Measurements from ENCODE around the gene ARHGAP27.

The ARHGAP27 gene

GRCh38 chr17:45393411-45393810 is 39.3 kb downstream of the ARHGAP27 start:
- H3K4me1 ChIP-seq (ENCODE audit: control insufficient read depth, insufficient read depth, low read length), result no peaks in the 10 kb centered on the region
- no peaks in the 10 kb centered on the region for H3K27me3 ChIP-seq (ENCODE audit: control insufficient read depth, insufficient read depth, low read length)
- H3K27ac ChIP-seq (ENCODE audit: low read depth, low read length), result no peak overlapping the region
- no peak overlapping the region for H3K9ac ChIP-seq (ENCODE audit: low read length)
- peaks cover 6% of the 10 kb centered on the region for H3K36me3 ChIP-seq (ENCODE audit: control insufficient read depth, insufficient read depth, low read length)
- no peak overlapping the region for H3K4me3 ChIP-seq (ENCODE audit: low read length)

DNA sequence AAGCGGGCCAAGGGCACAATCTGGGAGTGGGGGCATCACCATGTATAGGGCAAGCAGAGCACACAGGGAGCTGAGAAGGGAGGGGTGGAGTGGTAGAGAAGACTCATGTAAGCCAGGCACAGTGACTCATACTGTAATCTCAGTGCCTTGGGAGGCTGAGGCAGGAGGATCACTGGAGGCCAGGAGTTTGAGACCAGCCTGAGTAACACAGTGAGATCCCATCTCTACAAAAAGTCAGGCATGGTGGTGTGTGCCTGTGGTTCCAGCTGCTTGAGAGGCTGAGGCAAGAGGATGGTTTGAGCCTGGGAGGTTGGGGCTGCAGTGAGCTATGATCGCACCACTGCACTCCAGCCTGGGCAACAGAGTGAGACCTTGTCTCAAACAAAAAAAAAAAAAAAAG is 40.8 kb downstream of the ARHGAP27 start:
- no peak overlapping the region for H3K27ac ChIP-seq (ENCODE audit: low read depth, low read length)
- H3K4me3 ChIP-seq (ENCODE audit: low read length), result no peak overlapping the region
- no peaks in the 10 kb centered on the region for H3K4me1 ChIP-seq (ENCODE audit: control insufficient read depth, insufficient read depth, low read length)
- H3K27me3 ChIP-seq (ENCODE audit: control insufficient read depth, insufficient read depth, low read length), result no peaks in the 10 kb centered on the region
- no peaks in the 10 kb centered on the region for H3K36me3 ChIP-seq (ENCODE audit: control insufficient read depth, insufficient read depth, low read length)
- no peak overlapping the region for H3K9ac ChIP-seq (ENCODE audit: low read length)

- Histone ChIP-seq H3K9ac (ENCODE audit: low read length) (no peak overlapping the region), H3K27me3 (ENCODE audit: control insufficient read depth, insufficient read depth, low read length) (no peaks in the 10 kb centered on the region), H3K4me3 (ENCODE audit: low read length) (no peak overlapping the region), H3K27ac (ENCODE audit: low read depth, low read length) (no peak overlapping the region), H3K36me3 (ENCODE audit: control insufficient read depth, insufficient read depth, low read length) (no peaks in the 10 kb centered on the region), H3K4me1 (ENCODE audit: control insufficient read depth, insufficient read depth, low read length) (no peaks in the 10 kb centered on the region)
Observed at GRCh38 chr17:45391291-45391690, 41.4 kb downstream of the ARHGAP27 start.

DNA sequence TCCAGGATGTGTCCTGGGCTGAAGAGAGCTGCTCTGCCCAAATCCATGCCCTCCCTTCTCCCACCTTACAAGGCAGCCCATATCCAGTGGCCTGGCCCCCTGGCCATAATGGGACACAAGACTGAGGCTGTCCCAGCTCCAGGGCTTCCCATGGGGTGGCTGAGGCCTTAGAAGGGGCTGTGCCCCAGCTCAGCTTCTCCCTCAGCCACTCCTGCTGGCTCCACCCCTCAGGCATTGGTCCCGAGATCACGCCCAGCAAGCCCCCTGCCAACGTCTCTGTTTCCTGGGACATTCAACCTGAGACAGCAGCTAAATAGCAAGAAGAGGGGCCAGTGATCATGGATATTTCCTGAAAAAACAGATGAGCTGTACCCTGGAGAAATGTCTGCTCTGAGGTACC is 43.3 kb downstream of the ARHGAP27 start:
- Histone ChIP-seq H3K9ac (ENCODE audit: low read length) (no peak overlapping the region), H3K4me1 (ENCODE audit: control insufficient read depth, insufficient read depth, low read length) (no peaks in the 10 kb centered on the region), H3K27ac (ENCODE audit: low read depth, low read length) (no peak overlapping the region), H3K4me3 (ENCODE audit: low read length) (no peak overlapping the region), H3K27me3 (ENCODE audit: control insufficient read depth, insufficient read depth, low read length) (no peaks in the 10 kb centered on the region), H3K36me3 (ENCODE audit: control insufficient read depth, insufficient read depth, low read length) (no peaks in the 10 kb centered on the region)

- H3K36me3 ChIP-seq (ENCODE audit: control insufficient read depth, insufficient read depth, low read length), result no peaks in the 10 kb centered on the region
- H3K4me3 ChIP-seq (ENCODE audit: low read length), result no peak overlapping the region
- H3K9ac ChIP-seq (ENCODE audit: low read length), result no peak overlapping the region
- H3K4me1 ChIP-seq (ENCODE audit: control insufficient read depth, insufficient read depth, low read length), result no peaks in the 10 kb centered on the region
- no peak overlapping the region for H3K27ac ChIP-seq (ENCODE audit: low read depth, low read length)
- H3K27me3 ChIP-seq (ENCODE audit: control insufficient read depth, insufficient read depth, low read length), result no peaks in the 10 kb centered on the region
Observed at GRCh38 chr17:45388604-45389325, 43.9 kb downstream of the ARHGAP27 start.

DNA sequence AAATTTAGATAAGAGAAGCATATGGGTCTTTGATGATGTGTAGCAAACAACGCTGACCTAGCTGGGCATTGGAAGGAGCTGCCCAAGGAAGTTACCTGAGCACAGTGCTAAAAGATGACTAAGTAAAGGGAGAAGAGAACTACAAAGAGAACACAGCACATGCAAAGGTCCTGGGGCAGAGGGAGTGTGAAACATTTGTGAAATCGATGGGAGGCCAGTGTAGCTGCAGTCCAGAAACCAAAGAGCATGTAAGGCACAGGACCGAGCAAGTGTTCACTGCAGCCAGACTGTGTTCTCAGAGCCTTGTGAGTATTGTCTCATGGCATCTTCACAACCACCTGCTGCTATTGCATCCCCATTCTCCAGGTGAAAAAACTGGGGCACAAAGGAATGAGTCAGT is 44.9 kb downstream of the ARHGAP27 start:
- H3K36me3 ChIP-seq (ENCODE audit: control insufficient read depth, insufficient read depth, low read length), result no peaks in the 10 kb centered on the region
- no peaks in the 10 kb centered on the region for H3K4me1 ChIP-seq (ENCODE audit: control insufficient read depth, insufficient read depth, low read length)
- no peak overlapping the region for H3K27ac ChIP-seq (ENCODE audit: low read depth, low read length)
- no peak overlapping the region for H3K4me3 ChIP-seq (ENCODE audit: low read length)
- H3K9ac ChIP-seq (ENCODE audit: low read length), result no peak overlapping the region
- H3K27me3 ChIP-seq (ENCODE audit: control insufficient read depth, insufficient read depth, low read length), result no peaks in the 10 kb centered on the region

- Histone ChIP-seq H3K4me3 (ENCODE audit: low read length) (no peak overlapping the region), H3K27ac (ENCODE audit: low read depth, low read length) (no peak overlapping the region), H3K4me1 (ENCODE audit: control insufficient read depth, insufficient read depth, low read length) (no peaks in the 10 kb centered on the region), H3K9ac (ENCODE audit: low read length) (no peak overlapping the region), H3K36me3 (ENCODE audit: control insufficient read depth, insufficient read depth, low read length) (no peaks in the 10 kb centered on the region), H3K27me3 (ENCODE audit: control insufficient read depth, insufficient read depth, low read length) (no peaks in the 10 kb centered on the region)
Observed at GRCh38 chr17:45386178-45386577, 46.5 kb downstream of the ARHGAP27 start.

DNA sequence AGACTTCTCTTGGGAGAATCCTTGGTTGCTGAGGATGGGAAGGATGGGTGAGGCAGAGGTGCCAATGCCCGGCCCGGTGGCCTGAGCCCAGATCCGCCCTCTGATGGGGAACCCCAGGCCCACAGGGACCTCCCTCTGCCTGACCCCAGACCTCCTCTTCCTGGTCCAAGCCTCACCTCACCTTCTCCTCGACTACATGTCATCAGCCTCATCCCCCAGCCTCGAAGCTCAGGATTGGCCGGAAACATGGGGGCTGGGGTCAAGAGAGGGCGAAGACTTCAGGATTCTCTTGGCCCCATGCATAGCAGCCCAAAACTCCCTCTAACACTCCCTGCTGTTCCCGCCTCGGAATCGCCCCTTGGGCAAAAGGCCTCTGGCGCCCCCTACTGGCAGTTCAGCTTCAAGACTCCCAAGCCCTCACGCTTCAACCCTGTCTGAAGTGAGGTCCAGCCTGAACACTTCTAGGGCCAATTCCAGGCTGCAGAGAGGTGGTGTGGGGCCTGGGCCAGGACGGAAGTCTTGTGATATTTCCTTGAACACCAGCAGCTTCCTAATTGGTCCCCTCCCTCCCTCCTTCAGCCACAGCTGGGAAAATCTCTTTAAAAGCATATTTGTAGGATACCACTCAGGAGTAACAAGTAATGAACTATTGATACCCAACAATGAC is 47.2 kb downstream of the ARHGAP27 start:
- Histone ChIP-seq H3K27me3 (ENCODE audit: control insufficient read depth, insufficient read depth, low read length) (no peaks in the 10 kb centered on the region), H3K9ac (ENCODE audit: low read length) (no peak overlapping the region), H3K4me1 (ENCODE audit: control insufficient read depth, insufficient read depth, low read length) (no peaks in the 10 kb centered on the region), H3K27ac (ENCODE audit: low read depth, low read length) (no peak overlapping the region), H3K36me3 (ENCODE audit: control insufficient read depth, insufficient read depth, low read length) (no peaks in the 10 kb centered on the region), H3K4me3 (ENCODE audit: low read length) (no peak overlapping the region)

DNA sequence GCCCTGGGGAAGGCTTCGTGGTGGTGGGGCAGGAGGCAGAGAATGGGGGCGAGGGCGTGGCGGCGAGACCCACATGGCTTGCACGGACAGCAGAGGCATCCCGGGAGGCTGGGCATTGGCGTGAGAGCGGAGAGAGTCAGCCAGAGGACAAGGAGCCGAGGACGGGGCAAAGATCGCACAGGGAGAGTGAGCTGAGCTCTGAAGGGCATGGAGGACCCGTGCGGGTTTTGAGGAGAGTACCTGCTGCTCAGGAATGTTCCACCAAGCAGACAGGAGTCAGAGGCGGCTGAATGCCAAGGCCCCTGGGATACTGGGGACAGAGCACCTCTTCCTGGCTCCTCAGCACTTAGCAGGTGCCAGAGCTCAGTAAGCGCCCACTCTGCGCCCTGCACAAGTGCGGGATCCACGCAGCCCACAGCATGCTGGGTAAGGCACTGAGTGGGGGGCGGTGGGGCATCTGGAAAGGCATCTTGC is 47.8 kb downstream of the ARHGAP27 start:
- Histone ChIP-seq H3K9ac (ENCODE audit: low read length) (no peak overlapping the region), H3K27me3 (ENCODE audit: control insufficient read depth, insufficient read depth, low read length) (no peaks in the 10 kb centered on the region), H3K4me3 (ENCODE audit: low read length) (no peak overlapping the region), H3K36me3 (ENCODE audit: control insufficient read depth, insufficient read depth, low read length) (no peaks in the 10 kb centered on the region), H3K4me1 (ENCODE audit: control insufficient read depth, insufficient read depth, low read length) (no peaks in the 10 kb centered on the region), H3K27ac (ENCODE audit: low read depth, low read length) (no peak overlapping the region)

DNA sequence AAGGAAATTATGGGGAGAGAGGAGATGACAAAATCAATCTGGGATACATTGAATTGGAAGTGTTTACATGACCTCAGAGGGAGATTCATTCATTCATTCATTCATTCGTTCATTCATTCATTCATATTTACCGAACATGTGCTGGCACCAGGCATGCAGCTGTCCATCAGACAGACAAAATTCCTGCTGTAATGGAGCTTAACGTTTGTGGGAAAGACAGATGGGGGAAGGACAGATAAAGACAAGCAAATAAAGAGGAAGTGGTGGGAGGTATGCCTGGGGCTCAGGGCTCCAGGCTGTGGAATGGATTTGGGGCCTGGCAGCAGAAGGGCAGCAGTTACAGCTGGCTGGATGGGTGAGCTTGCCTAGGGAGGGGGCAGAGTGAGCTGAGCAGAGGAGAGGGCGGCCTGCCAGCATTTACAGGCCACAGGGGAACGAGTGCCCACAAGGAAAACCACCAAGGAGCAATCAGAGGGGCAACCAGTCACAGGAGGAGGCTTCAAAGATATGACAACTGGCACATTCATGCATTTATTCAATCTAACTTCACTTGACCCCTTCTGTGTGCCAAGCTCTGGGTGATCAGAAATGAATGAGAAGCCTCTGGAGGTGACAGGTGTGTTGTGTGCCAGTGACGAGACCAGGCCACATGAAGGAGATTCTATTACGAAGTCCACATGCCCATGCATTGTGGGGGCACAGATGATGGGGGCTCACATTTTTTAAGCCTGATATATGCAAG is 48.5 kb downstream of the ARHGAP27 start:
- H3K27ac ChIP-seq (ENCODE audit: low read depth, low read length), result no peak overlapping the region
- H3K4me3 ChIP-seq (ENCODE audit: low read length), result no peak overlapping the region
- no peaks in the 10 kb centered on the region for H3K27me3 ChIP-seq (ENCODE audit: control insufficient read depth, insufficient read depth, low read length)
- H3K36me3 ChIP-seq (ENCODE audit: control insufficient read depth, insufficient read depth, low read length), result no peaks in the 10 kb centered on the region
- H3K4me1 ChIP-seq (ENCODE audit: control insufficient read depth, insufficient read depth, low read length), result no peaks in the 10 kb centered on the region
- no peak overlapping the region for H3K9ac ChIP-seq (ENCODE audit: low read length)

DNA sequence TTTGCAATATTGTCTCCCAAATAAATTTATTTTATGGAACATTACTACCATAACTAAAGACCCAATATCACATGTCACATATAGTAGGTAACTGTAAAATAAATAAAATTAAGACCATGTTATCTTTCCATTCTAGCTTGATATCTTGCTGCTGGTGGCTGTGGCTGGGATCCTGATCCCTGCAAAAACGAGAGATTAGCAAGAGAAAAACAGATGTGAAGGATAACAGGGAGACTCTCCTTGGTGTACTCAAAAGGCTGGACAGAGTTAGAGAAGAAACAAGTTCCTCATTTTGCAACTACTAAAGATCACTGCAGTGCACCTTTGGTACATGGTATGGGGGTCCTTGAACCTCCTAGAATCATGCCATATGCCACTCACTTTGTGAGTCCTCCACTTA is 49.7 kb downstream of the ARHGAP27 start:
- Histone ChIP-seq H3K4me3 (ENCODE audit: low read length) (no peak overlapping the region), H3K9ac (ENCODE audit: low read length) (no peak overlapping the region), H3K27ac (ENCODE audit: low read depth, low read length) (no peak overlapping the region), H3K36me3 (ENCODE audit: control insufficient read depth, insufficient read depth, low read length) (no peaks in the 10 kb centered on the region), H3K4me1 (ENCODE audit: control insufficient read depth, insufficient read depth, low read length) (no peaks in the 10 kb centered on the region), H3K27me3 (ENCODE audit: control insufficient read depth, insufficient read depth, low read length) (no peaks in the 10 kb centered on the region)

DNA sequence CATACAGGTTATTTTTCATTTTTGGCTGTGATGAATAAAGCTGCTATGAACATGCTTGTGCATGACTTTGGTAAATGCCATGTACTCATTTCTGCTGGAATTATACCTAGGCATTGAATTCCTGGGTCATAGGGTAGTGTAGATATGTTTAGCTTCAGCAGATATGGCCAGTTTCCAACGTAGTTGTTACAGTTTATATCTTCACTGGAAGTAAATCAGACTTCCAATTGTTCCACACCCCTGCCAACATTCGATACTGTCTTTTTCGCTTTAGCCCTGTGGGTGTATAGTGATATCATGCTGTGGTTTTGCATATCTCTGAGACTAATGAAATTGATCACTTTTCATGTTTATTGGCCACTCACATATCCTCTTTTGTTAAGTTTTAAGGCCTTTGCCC is 50.4 kb downstream of the ARHGAP27 start:
- no peaks in the 10 kb centered on the region for H3K36me3 ChIP-seq (ENCODE audit: control insufficient read depth, insufficient read depth, low read length)
- H3K27ac ChIP-seq (ENCODE audit: low read depth, low read length), result no peak overlapping the region
- H3K27me3 ChIP-seq (ENCODE audit: control insufficient read depth, insufficient read depth, low read length), result no peaks in the 10 kb centered on the region
- no peaks in the 10 kb centered on the region for H3K4me1 ChIP-seq (ENCODE audit: control insufficient read depth, insufficient read depth, low read length)
- no peak overlapping the region for H3K9ac ChIP-seq (ENCODE audit: low read length)
- H3K4me3 ChIP-seq (ENCODE audit: low read length), result no peak overlapping the region
